ENCODE results near the gene GSX2. TPM values are rescaled to one million over a fixed set of nuclear protein-coding genes. Genes with fewer than 3 reads are reported as not detected.
A peak's percentile ranks its signal among the peaks of the same experiment; 100 is the strongest.

The GSX2 gene
- total and polyA plus RNA-seq, 2 of the 8 experiments (the other 6 are each of a cell fraction or from before 2014, with no cell fraction given) = not detected

GRCh38 chr4:54096295-54096962, 3.5 kb upstream of the GSX2 start:
- H2BK120ac ChIP-seq (replicated peaks; ENCODE audit: low read depth, low read length) = no peak overlapping the region
- WGBS, 2 experiments (ENCODE audit: extremely low coverage in 1 of 2, insufficient coverage in 1 of 2, insufficient read length in 1 of 2, insufficient replicate concordance in 2 of 2, low coverage in 1 of 2, low lambda C conversion rate in 2 of 2, missing lambda C conversion rate in 1 of 2) = 7% methylated on average over 13 of the region's 13 CpGs; no CpG with 5 or more reads in 1 of the 2 experiments
- H2BK12ac ChIP-seq (ENCODE audit: low read depth, low read length) = peak overlapping the region; percentile 40
- H3K79me1 ChIP-seq (ENCODE audit: low read depth, low read length) = no peaks in the 10 kb centered on the region
- peaks cover 25 to 65% (median 38%) of the 10 kb centered on the region in 4 experiments for H3K4me1 ChIP-seq (replicated peaks in 1 of 4; ENCODE audit: control insufficient read depth in 3 of 4, insufficient read depth in 4 of 4, low read length in 3 of 4)
- peaks cover 6 to 8% of the 10 kb centered on the region in 2 experiments for H4K20me1 ChIP-seq (replicated peaks in 1 of 2; ENCODE audit: control insufficient read depth in 1 of 2, insufficient read depth in 2 of 2, low read length in 2 of 2)
- no peak overlapping the region for H2AFZ ChIP-seq (ENCODE audit: low read length)
- no peak overlapping the region for H2AK5ac ChIP-seq (ENCODE audit: low read depth, low read length)
- no peak overlapping the region for H3K23ac ChIP-seq (ENCODE audit: insufficient read length)
- no peaks in the 10 kb centered on the region for H3K79me2 ChIP-seq (ENCODE audit: control insufficient read depth in 1 of 2, insufficient read depth in 2 of 2, low read length in 2 of 2)
- H4K5ac ChIP-seq (ENCODE audit: insufficient read length, low read depth, low read length) = no peak overlapping the region
- no peak overlapping the region for H3K56ac ChIP-seq (replicated peaks; ENCODE audit: insufficient read length, low read depth, low read length)
- POLR2A ChIA-PET (ENCODE audit: partially characterized antibody) = interaction anchor here (0.6 to 1.6 kb wide), 2 partner anchors 11 to 98 kb away, joined by 3 to 16 read pairs; no protein-coding TSS in a partner anchor
- no peak overlapping the region for H2BK5ac ChIP-seq (ENCODE audit: low read depth, low read length)
- H3K18ac ChIP-seq (ENCODE audit: extremely low read depth, low read length) = no peak overlapping the region
- H3K4me3 ChIP-seq (ENCODE audit: extremely low read depth in 1 of 4, insufficient read depth in 2 of 4, low read depth in 3 of 4, low read length in 4 of 4) = peak overlapping the region in 1 of 4 experiments; percentile 25; a peak in 1 of 8 replicates
- no peak overlapping the region for H2BK20ac ChIP-seq (ENCODE audit: low read length)
- no peaks in the 10 kb centered on the region for H3K9me3 ChIP-seq (ENCODE audit: insufficient read depth in 2 of 2, low read depth in 1 of 2, low read length in 1 of 2)
- peaks cover 77 to 100% (median 97%) of the 10 kb centered on the region in 4 experiments for H3K27me3 ChIP-seq (replicated peaks in 1 of 4; ENCODE audit: control insufficient read depth in 3 of 4, extremely low read depth in 1 of 4, insufficient read depth in 3 of 4, low read length in 3 of 4)
- H3K14ac ChIP-seq (ENCODE audit: insufficient read length) = no peak overlapping the region
- H3K36me3 ChIP-seq (ENCODE audit: control insufficient read depth in 2 of 4, insufficient read depth in 4 of 4, low read length in 3 of 4) = peaks cover 0 to 7% (median 0%) of the 10 kb centered on the region in 4 experiments; a peak in 1 of 8 replicates
- no peak overlapping the region for H3K4ac ChIP-seq (replicated peaks; ENCODE audit: insufficient read length, low read depth, low read length)
- CTCF ChIA-PET (ENCODE audit: partially characterized antibody) = interaction anchor here (0.9 to 9.8 kb wide), 7 partner anchors 10 to 188 kb away, joined by 3 to 62 read pairs (median 5); no protein-coding TSS in a partner anchor
- H2BK15ac ChIP-seq (ENCODE audit: low read length) = no peak overlapping the region
- no peak overlapping the region for H4K91ac ChIP-seq (replicated peaks; ENCODE audit: insufficient read length, low read length)
- peaks cover 8% of the 10 kb centered on the region; the same call in 1 of the 2 replicates for H3K23me2 ChIP-seq (ENCODE audit: low read depth, low read length)
- H4K8ac ChIP-seq (ENCODE audit: extremely low read depth, insufficient read depth, low read length) = no peak overlapping the region
- no peak overlapping the region for H3K27ac ChIP-seq (ENCODE audit: low read depth, low read length)
- DNase-seq (ENCODE audit: low read depth in 1 of 2, low spot score in 2 of 2) (peak in 1 of 2 experiments; percentile 52), FAIRE-seq (peak; percentile 85)
- H3K9ac ChIP-seq (replicated peaks in 1 of 4; ENCODE audit: extremely low read depth in 1 of 4, low read depth in 3 of 4, low read length in 3 of 4) = no peak overlapping the region
- H3K4me2 ChIP-seq (ENCODE audit: insufficient read depth in 1 of 2, low read depth in 2 of 2, low read length in 2 of 2) = peak overlapping the region; percentile 47 to 98; a peak in 2 of 4 replicates
- no peak for TF ChIP-seq HDAC2 (IDR thresholded peaks at IDR 0.05; ENCODE audit: borderline replicate concordance in 1 of 2, low read depth in 2 of 2, low read length in 2 of 2)
- no peak for TF ChIP-seq SP4 (IDR thresholded peaks at IDR 0.05; ENCODE audit: low read length)
- TF ChIP-seq CHD1 (IDR thresholded peaks at IDR 0.05; ENCODE audit: low read depth, low read length) = no peak
- TF ChIP-seq SP1 (IDR thresholded peaks at IDR 0.05; ENCODE audit: low read depth, low read length) = 0 out of 2 replicates have a peak, but pooled peaks have one; percentile 9
- no peak for TF ChIP-seq CEBPB (IDR thresholded peaks at IDR 0.05; ENCODE audit: low read depth, low read length)
- TF ChIP-seq RNF2 (IDR thresholded peaks at IDR 0.05; ENCODE audit: borderline replicate concordance, low read depth, low read length, missing control alignments, poor library complexity, severe bottlenecking) = no peak
- no peak for TF ChIP-seq TAF7 (optimal IDR thresholded peaks at IDR 0.05; ENCODE audit: borderline replicate concordance, low read depth, low read length)
- TF ChIP-seq EZH2 (IDR thresholded peaks at IDR 0.05; ENCODE audit: low read depth, low read length, severe bottlenecking) = peak; percentile 82
- no peak for TF ChIP-seq SIRT6 (IDR thresholded peaks at IDR 0.05; ENCODE audit: low read length)
- no peak for TF ChIP-seq GTF2F1 (IDR thresholded peaks at IDR 0.05; ENCODE audit: borderline replicate concordance, low read depth, low read length)
- TF ChIP-seq CTBP2 (IDR thresholded peaks at IDR 0.05; ENCODE audit: borderline replicate concordance, insufficient read depth, insufficient read length, low read length) = no peak
- TF ChIP-seq CREB1 (IDR thresholded peaks at IDR 0.05) = no peak

All from H1 (cell line).